ENCODE data around the gene SRGAP3. TPM values are rescaled to one million over a fixed set of nuclear protein-coding genes. Genes with fewer than 3 reads are reported as not detected.

Gene SRGAP3
- total RNA-seq, 1 donor = 2.5 TPM

DNA sequence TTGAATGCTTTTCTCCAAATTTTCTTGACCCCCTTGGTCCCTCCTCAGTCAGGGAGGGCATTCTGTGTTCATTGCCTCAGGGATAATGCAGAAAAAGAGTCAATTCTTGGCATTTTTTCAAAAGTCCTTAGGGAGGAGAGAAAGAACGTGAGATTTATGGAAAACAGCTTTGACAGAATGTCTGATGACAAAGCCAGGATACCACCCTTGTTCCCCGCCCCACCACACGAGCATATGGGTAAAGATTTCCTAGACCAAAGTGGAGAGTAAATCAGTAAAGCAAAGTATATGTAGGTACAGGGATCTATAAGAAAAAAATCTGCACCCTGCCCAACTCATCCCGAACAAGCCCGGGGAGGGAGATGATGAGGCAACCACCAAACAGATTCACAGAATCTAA lies 11.2 kb downstream of the SRGAP3 start:
- H3K27me3 ChIP-seq (ENCODE audit: insufficient read depth, low read length) = peaks cover 7% of the 10 kb centered on the region

DNA sequence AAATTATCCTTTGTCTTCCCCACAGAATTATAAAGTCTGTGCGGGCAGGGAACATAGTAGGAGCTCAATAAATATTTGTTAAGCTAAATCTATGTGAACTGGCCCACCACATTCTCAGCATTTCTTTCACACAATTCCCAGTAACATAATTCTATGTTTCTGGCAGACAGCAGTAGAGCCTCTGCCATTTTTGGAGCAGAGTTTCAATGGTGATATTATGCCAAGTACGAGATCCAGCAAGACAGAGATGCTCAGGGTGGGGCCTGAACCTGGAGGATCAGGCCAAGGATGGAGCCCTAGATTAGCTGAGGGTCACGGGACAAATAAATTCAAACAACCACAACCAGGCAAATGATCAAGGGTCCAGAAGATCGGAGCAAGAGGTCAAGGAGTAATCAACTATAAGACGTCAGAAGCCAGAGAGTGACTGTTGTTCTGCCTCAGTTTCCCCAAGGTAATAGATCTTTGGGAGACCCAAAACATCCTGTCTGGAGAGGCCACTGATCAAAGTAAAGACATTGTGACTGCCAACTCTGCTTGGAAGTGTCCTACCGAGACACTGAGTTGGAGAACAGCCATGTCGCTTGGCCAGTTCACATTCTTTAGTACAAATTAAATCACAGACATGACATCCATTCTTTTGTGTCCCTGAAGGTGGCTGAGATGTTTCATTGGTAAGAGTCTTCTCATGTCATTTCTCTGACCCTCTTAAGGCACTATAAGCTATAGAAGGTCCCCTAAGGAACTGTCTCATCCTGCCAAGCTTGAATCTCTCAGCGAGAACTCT lies 15.4 kb downstream of the SRGAP3 start:
- H2AFZ ChIP-seq (ENCODE audit: low read length) = no peak overlapping the region
- H4K20me1 ChIP-seq (ENCODE audit: insufficient read depth, low read length) = no peaks in the 10 kb centered on the region
- no peaks in the 10 kb centered on the region for H3K9me3 ChIP-seq (ENCODE audit: low read depth, low read length)
- DNase-seq (ENCODE audit: insufficient read length, low spot score, missing footprints) = no peak
- H3K27ac ChIP-seq (ENCODE audit: low read depth, low read length) = no peak overlapping the region
- H3K4me3 ChIP-seq (ENCODE audit: insufficient read depth, low read length) = no peak overlapping the region
- no peaks in the 10 kb centered on the region for H3K79me2 ChIP-seq (ENCODE audit: insufficient read depth, low read length)
- H3K4me2 ChIP-seq (ENCODE audit: insufficient read depth, low read length) = no peak overlapping the region
- no peaks in the 10 kb centered on the region for H3K4me1 ChIP-seq (ENCODE audit: insufficient read depth, low read length)
- TF ChIP-seq CTCF (IDR thresholded peaks at IDR 0.05; ENCODE audit: extremely low read depth, low read depth, low read length) = no peak
- no peaks in the 10 kb centered on the region for H3K36me3 ChIP-seq (ENCODE audit: insufficient read depth, low read length)
- H3K27me3 ChIP-seq (ENCODE audit: insufficient read depth, low read length) = peaks cover 15% of the 10 kb centered on the region

More for the DNA sequence above, 11.2 kb downstream of the SRGAP3 start:
- H3K4me1 ChIP-seq (ENCODE audit: insufficient read depth, low read length) = no peaks in the 10 kb centered on the region
- no peak for DNase-seq (ENCODE audit: insufficient read length, low spot score, missing footprints)
- H4K20me1 ChIP-seq (ENCODE audit: insufficient read depth, low read length) = no peaks in the 10 kb centered on the region
- no peak overlapping the region for H3K27ac ChIP-seq (ENCODE audit: low read depth, low read length)
- no peak overlapping the region for H2AFZ ChIP-seq (ENCODE audit: low read length)
- H3K79me2 ChIP-seq (ENCODE audit: insufficient read depth, low read length) = no peaks in the 10 kb centered on the region
- no peaks in the 10 kb centered on the region for H3K9me3 ChIP-seq (ENCODE audit: low read depth, low read length)
- H3K4me3 ChIP-seq (ENCODE audit: insufficient read depth, low read length) = no peak overlapping the region
- no peak for TF ChIP-seq CTCF (IDR thresholded peaks at IDR 0.05; ENCODE audit: extremely low read depth, low read depth, low read length)
- H3K4me2 ChIP-seq (ENCODE audit: insufficient read depth, low read length) = no peak overlapping the region
- H3K36me3 ChIP-seq (ENCODE audit: insufficient read depth, low read length) = no peaks in the 10 kb centered on the region

GRCh38 chr3:9233101-9233500 lies 16.3 kb downstream of the SRGAP3 start:
- H4K20me1 ChIP-seq (ENCODE audit: insufficient read depth, low read length) = no peaks in the 10 kb centered on the region
- H2AFZ ChIP-seq (ENCODE audit: low read length) = no peak overlapping the region
- no peak overlapping the region for H3K4me3 ChIP-seq (ENCODE audit: insufficient read depth, low read length)
- H3K27me3 ChIP-seq (ENCODE audit: insufficient read depth, low read length) = peaks cover 15% of the 10 kb centered on the region
- H3K79me2 ChIP-seq (ENCODE audit: insufficient read depth, low read length) = no peaks in the 10 kb centered on the region
- H3K36me3 ChIP-seq (ENCODE audit: insufficient read depth, low read length) = no peaks in the 10 kb centered on the region
- no peak for TF ChIP-seq CTCF (IDR thresholded peaks at IDR 0.05; ENCODE audit: extremely low read depth, low read depth, low read length)
- no peak for DNase-seq (ENCODE audit: insufficient read length, low spot score, missing footprints)
- H3K4me1 ChIP-seq (ENCODE audit: insufficient read depth, low read length) = no peaks in the 10 kb centered on the region
- no peak overlapping the region for H3K27ac ChIP-seq (ENCODE audit: low read depth, low read length)
- H3K4me2 ChIP-seq (ENCODE audit: insufficient read depth, low read length) = no peak overlapping the region
- H3K9me3 ChIP-seq (ENCODE audit: low read depth, low read length) = no peaks in the 10 kb centered on the region

GRCh38 chr3:9231937-9232336 lies 17.5 kb downstream of the SRGAP3 start:
- no peak for DNase-seq (ENCODE audit: insufficient read length, low spot score, missing footprints)
- Histone ChIP-seq H3K4me1 (ENCODE audit: insufficient read depth, low read length) (no peaks in the 10 kb centered on the region), H3K9me3 (ENCODE audit: low read depth, low read length) (no peaks in the 10 kb centered on the region), H3K27ac (ENCODE audit: low read depth, low read length) (no peak overlapping the region), H3K4me3 (ENCODE audit: insufficient read depth, low read length) (no peak overlapping the region), H3K27me3 (ENCODE audit: insufficient read depth, low read length) (peaks cover 16% of the 10 kb centered on the region), H3K79me2 (ENCODE audit: insufficient read depth, low read length) (no peaks in the 10 kb centered on the region), H3K36me3 (ENCODE audit: insufficient read depth, low read length) (no peaks in the 10 kb centered on the region), H3K4me2 (ENCODE audit: insufficient read depth, low read length) (no peak overlapping the region), H2AFZ (ENCODE audit: low read length) (no peak overlapping the region), H4K20me1 (ENCODE audit: insufficient read depth, low read length) (no peaks in the 10 kb centered on the region)
- TF ChIP-seq CTCF (IDR thresholded peaks at IDR 0.05; ENCODE audit: extremely low read depth, low read depth, low read length) = no peak
